Loucy (cell line): ENCODE data around the gene KEL.

Experiments used
- H2AFZ ChIP-seq: fragments of 200-600 bp; sonication (generic); 2 replicates; pipeline ENCODE4 v1.6.0; 2016; ENCODE audit warnings: antibody characterized with exemption, mild to moderate bottlenecking, low read length, moderate library complexity
- H3F3A ChIP-seq: fragments of 200-600 bp; 2 replicates; pipeline ENCODE4 v1.6.0; 2016; ENCODE audit warnings: antibody characterized with exemption, low read depth, mild to moderate bottlenecking
- H3K27me3 ChIP-seq: fragments of 200-600 bp; sonication (generic); 2 replicates; pipeline ENCODE4 v1.6.1; 2014; ENCODE audit warnings: low read length, mild to moderate bottlenecking; ENCODE audit not compliant: insufficient read depth, poor library complexity, severe bottlenecking
- H3K36me3 ChIP-seq: fragments of 200-600 bp; sonication (generic); 2 replicates; pipeline ENCODE4 v1.6.1; 2016; ENCODE audit warnings: low read length; ENCODE audit not compliant: insufficient read depth
- H3K4me1 ChIP-seq: fragments of 200-600 bp; sonication (generic); 2 replicates; pipeline ENCODE4 v1.5.1; 2014; ENCODE audit warnings: low read length, mild to moderate bottlenecking; ENCODE audit not compliant: insufficient read depth, poor library complexity, severe bottlenecking
- H3K4me2 ChIP-seq: fragments of 200-600 bp; sonication (generic); 2 replicates; pipeline ENCODE4 v1.6.0; 2014; ENCODE audit warnings: antibody characterized with exemption, low read length, low read depth, mild to moderate bottlenecking; ENCODE audit not compliant: poor library complexity, severe bottlenecking
- H3K4me3 ChIP-seq: fragments of 200-600 bp; sonication (generic); 2 replicates; pipeline ENCODE4 v1.5.1; 2014; ENCODE audit warnings: low read length, mild to moderate bottlenecking, mixed read lengths; ENCODE audit not compliant: poor library complexity, severe bottlenecking
- H3K79me2 ChIP-seq: fragments of 200-600 bp; sonication (generic); 2 replicates; pipeline ENCODE4 v1.6.1; 2014; ENCODE audit warnings: low read length; ENCODE audit not compliant: insufficient read depth
- H3K9ac ChIP-seq: fragments of 200-600 bp; sonication (generic); 2 replicates; pipeline ENCODE4 v1.6.0; 2014; ENCODE audit warnings: mild to moderate bottlenecking, low read depth, low read length, moderate library complexity; ENCODE audit not compliant: poor library complexity, severe bottlenecking
- H3K9me2 ChIP-seq: fragments of 200-600 bp; sonication (generic); replicated peaks from 2 replicates; pipeline ENCODE4 v1.6.1; 2016; ENCODE audit warnings: low read depth, low read length, mixed read lengths
- H3K9me3 ChIP-seq: fragments of 200-600 bp; sonication (generic); 2 replicates; pipeline ENCODE4 v1.6.1; 2014; ENCODE audit warnings: mild to moderate bottlenecking, antibody characterized with exemption, low read length, low read depth; ENCODE audit not compliant: insufficient read depth
- H4K20me1 ChIP-seq: fragments of 200-600 bp; sonication (generic); 2 replicates; pipeline ENCODE4 v1.6.0; 2014; ENCODE audit warnings: antibody characterized with exemption, low read length, mild to moderate bottlenecking; ENCODE audit not compliant: insufficient read depth, poor library complexity, severe bottlenecking
- EZH2phosphoT487 ChIP-seq: fragments of 200-600 bp; IDR thresholded peaks from 2 replicates; pipeline ENCODE4 v1.6.1; 2018; ENCODE audit warnings: antibody characterized with exemption, mild to moderate bottlenecking, moderate library complexity, borderline replicate concordance
- TF ChIP-seq, protein P1 (sequence below): fragments of 200-600 bp; sonication (generic); conservative IDR thresholded peaks from 2 replicates; pipeline ENCODE4 v1.5.1; 2014; ENCODE audit warnings: mild to moderate bottlenecking, antibody characterized with exemption, low read length

The KEL gene

DNA sequence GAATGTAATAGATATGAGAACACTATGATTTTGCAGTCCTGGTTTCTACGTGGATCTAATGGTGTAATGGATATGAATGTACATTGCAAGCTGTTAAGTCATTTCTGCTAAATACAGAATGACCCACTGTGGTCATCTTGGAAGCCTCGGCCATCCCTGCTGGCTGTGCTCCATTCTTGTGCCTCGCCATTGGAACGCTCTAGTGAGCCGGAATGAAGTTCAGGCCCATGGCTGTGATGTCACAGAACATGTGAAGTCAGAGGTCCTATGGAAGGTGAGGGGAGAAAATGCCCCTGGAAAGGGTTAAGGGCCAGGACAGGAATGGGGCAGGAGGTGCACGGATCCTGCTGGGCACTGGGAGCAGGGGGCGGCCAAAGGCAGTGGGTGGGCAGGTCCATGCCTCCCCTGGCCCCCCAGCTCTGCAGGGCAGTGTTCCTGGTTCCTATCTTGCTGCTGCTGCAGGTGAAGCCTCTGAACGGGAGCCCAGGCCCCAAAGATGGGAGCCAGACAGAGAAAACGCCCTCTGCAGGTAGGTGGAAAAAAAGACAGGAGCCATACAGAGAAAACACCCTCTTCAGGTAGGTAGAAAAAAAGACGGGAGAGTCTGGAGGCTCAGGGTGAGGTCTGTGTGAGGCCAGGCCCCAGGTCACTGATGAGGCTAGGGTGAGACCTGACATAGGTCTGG, 22.8 kb downstream of the KEL start, which contains the start of gene LLCFC1:
LLCFC1 (plus strand) TSS at position 259 of the 685 bp plus-strand sequence; CDS start at position 397, 138 bp downstream.
- no peak for TF ChIP-seq EZH2phosphoT487
- TF ChIP-seq, protein P1, sequence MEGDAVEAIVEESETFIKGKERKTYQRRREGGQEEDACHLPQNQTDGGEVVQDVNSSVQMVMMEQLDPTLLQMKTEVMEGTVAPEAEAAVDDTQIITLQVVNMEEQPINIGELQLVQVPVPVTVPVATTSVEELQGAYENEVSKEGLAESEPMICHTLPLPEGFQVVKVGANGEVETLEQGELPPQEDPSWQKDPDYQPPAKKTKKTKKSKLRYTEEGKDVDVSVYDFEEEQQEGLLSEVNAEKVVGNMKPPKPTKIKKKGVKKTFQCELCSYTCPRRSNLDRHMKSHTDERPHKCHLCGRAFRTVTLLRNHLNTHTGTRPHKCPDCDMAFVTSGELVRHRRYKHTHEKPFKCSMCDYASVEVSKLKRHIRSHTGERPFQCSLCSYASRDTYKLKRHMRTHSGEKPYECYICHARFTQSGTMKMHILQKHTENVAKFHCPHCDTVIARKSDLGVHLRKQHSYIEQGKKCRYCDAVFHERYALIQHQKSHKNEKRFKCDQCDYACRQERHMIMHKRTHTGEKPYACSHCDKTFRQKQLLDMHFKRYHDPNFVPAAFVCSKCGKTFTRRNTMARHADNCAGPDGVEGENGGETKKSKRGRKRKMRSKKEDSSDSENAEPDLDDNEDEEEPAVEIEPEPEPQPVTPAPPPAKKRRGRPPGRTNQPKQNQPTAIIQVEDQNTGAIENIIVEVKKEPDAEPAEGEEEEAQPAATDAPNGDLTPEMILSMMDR: peak; percentile 89
- no peaks in the 10 kb centered on the region for H3K36me3 ChIP-seq
- no peaks in the 10 kb centered on the region for H3K9me3 ChIP-seq
- no peaks in the 10 kb centered on the region for H3K27me3 ChIP-seq
- no peak within 1 kb of the TSS for H2AFZ ChIP-seq
- H3K9ac ChIP-seq: no peak within 1 kb of the TSS
- H3K9me2 ChIP-seq: no peaks in the 10 kb centered on the region
- H3K4me2 ChIP-seq: no peak within 1 kb of the TSS
- H3K79me2 ChIP-seq: no peaks in the 10 kb centered on the region
- no peaks in the 10 kb centered on the region for H3K4me1 ChIP-seq
- no peak within 1 kb of the TSS for H3K4me3 ChIP-seq
- H3F3A ChIP-seq: no peaks in the 10 kb centered on the region
- no peaks in the 10 kb centered on the region for H4K20me1 ChIP-seq

DNA sequence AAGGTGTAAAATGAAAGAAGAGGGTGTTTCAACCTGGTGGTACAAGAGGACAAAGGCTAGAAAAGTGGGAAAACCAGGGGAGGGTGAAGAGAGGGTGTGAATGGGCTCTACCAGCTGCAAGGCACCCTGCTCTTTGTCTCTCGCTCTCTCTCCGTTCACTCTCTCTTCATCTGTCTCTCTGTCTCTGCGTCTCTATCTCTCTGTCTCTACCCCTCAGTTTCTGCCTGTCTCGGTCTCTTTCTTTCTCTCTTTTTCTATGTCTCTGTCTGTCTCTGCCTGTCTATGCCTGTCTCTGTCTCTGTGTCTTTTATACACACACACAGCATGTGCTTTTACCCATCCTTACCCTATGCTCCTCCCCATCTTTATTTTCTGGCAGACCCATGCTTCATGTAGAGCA, 23.6 kb downstream of the KEL start:
- Histone ChIP-seq H3K79me2 (no peaks in the 10 kb centered on the region), H4K20me1 (no peaks in the 10 kb centered on the region), H3F3A (no peaks in the 10 kb centered on the region), H3K9me2 (no peaks in the 10 kb centered on the region), H3K36me3 (no peaks in the 10 kb centered on the region), H3K4me1 (peaks cover 2% of the 10 kb centered on the region), H3K27me3 (no peaks in the 10 kb centered on the region), H3K4me3 (no peak overlapping the region), H3K9me3 (no peaks in the 10 kb centered on the region), H2AFZ (no peak overlapping the region), H3K9ac (no peak overlapping the region), H3K4me2 (no peak overlapping the region)
- no peak for TF ChIP-seq EZH2phosphoT487
- TF ChIP-seq, protein P1: no peak

DNA sequence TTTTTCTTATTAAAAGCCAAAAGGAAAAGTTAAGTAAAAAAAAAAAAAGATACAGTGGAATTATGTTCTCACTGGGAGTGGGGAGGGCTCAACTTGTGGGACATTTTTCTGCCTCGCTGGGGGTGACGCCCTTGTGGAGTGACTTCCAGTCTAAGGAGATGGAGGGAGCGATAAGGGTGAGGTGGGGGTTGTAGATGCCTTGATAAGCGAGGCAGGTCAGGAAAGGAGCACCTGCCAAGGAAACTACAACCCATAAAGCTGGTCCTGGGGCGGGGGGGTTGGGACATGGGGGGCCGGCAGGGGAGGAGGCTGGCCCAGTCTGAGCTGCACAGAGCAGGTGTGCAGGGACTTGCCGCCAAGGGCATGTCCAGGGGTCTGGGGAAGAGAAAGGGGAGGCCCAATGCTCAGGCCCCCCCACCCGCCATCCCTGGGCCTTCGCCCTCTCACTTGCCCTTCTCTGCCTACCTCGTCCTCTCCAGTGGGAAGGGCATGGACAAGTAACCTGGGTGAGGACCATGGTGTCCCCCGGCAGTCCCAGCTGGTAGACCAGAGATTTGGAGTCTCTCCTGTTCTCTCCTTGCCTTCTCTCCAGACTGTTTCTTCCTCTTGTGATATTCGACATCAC, 26.1 kb downstream of the KEL start:
- Histone ChIP-seq H4K20me1 (no peaks in the 10 kb centered on the region), H3K9me3 (no peaks in the 10 kb centered on the region), H3K79me2 (no peaks in the 10 kb centered on the region), H3K36me3 (no peaks in the 10 kb centered on the region), H2AFZ (no peak overlapping the region), H3K27me3 (no peaks in the 10 kb centered on the region), H3F3A (no peaks in the 10 kb centered on the region), H3K9me2 (no peaks in the 10 kb centered on the region), H3K4me2 (no peak overlapping the region), H3K4me1 (peaks cover 13% of the 10 kb centered on the region), H3K4me3 (no peak overlapping the region), H3K9ac (no peak overlapping the region)
- TF ChIP-seq, protein P1: no peak
- no peak for TF ChIP-seq EZH2phosphoT487
